K562 (cell line): ENCODE data around the gene ETHE1. TPM values are rescaled to one million over a fixed set of nuclear protein-coding genes. Genes with fewer than 3 reads are reported as not detected.

Experiments
- CCNT2 ChIP-seq: IDR thresholded peaks from 2 replicates; pipeline ENCODE4 v1.6.1; 2011; ENCODE audit warnings: borderline replicate concordance, low read depth, mild to moderate bottlenecking, moderate library complexity, mixed read lengths, low read length; ENCODE audit not compliant: insufficient read length; ENCODE audit errors: extremely low read depth
- HCFC1 ChIP-seq: IDR thresholded peaks from 2 replicates; pipeline ENCODE4 v1.6.1; 2012; ENCODE audit warnings: low read depth, low read length, improper control_type of control experiment
- JUND ChIP-seq, 2 experiments: IDR thresholded peaks; 2 replicates in 1 of 2; 3 replicates in 1 of 2; pipeline ENCODE4 v1.6.1; 2011; ENCODE audit warnings: borderline replicate concordance in 2 of 2, low read depth in 2 of 2, low read length in 2 of 2, improper control_type of control experiment in 1 of 2, missing biosample characterization in 1 of 2, missing genetic modification characterization in 1 of 2, missing genetic modification reagents in 1 of 2
- NFIC ChIP-seq: fragments of 450-650 bp; IDR thresholded peaks from 2 replicates; pipeline ENCODE4 v1.6.1; 2017; ENCODE audit warnings: mild to moderate bottlenecking, inconsistent platforms
- RAD21 ChIP-seq, 2 experiments: fragments of 250-450 bp in 1 of 2; fragments of 450-650 bp in 1 of 2; sonication (Bioruptor Pico) in 1 of 2; formaldehyde crosslinking in 1 of 2; IDR thresholded peaks in 1 of 2; conservative IDR thresholded peaks in 1 of 2; 2 replicates each; pipeline versions ENCODE4 v1.4.0 to v1.8.0; 2020 to 2022; ENCODE audit warnings: mild to moderate bottlenecking in 2 of 2, moderate library complexity in 1 of 2
- ZNF3 ChIP-seq: fragments of 250-450 bp; sonication (Bioruptor Pico); IDR thresholded peaks from 2 replicates; pipeline ENCODE4 v1.5.0; 2021; ENCODE audit warnings: mild to moderate bottlenecking, moderate library complexity
- polyA plus RNA-seq, 8 experiments: library from polyadenylated mRNA; depleted of rRNA in 4 of 8; stranded (reverse) in 5 of 8; unstranded in 3 of 8; fragments of >200 nt; fragmentation: Nextera tagmentation in 2 of 8; fragmentation: Illumina TruSeq in 1 of 8; extraction: Ambion mirVana in 2 of 8; extraction: Trizol in 1 of 8; gene quantifications; 2 replicates each; pipeline versions ENCODE4 v1.2.1 to v1.2.3, GENCODE V29; 2011 to 2014; ENCODE audit warnings: inconsistent platforms in 1 of 8, missing spikeins in 1 of 8
- total RNA-seq, 7 experiments: library from RNA; depleted of rRNA in 6 of 7; stranded (reverse); fragments of >200 nt in 6 of 7; fragmentation: Illumina TruSeq in 2 of 7; extraction: Trizol in 2 of 7; gene quantifications; 2 replicates each; pipeline versions ENCODE4 v1.2.1 to v1.2.3, GENCODE V29; 2011 to 2021; ENCODE audit warnings: low replicate concordance in 1 of 7
- TF ChIP-seq, protein P1 (sequence below): IDR thresholded peaks from 3 replicates; pipeline ENCODE4 v1.6.1; 2011; ENCODE audit warnings: borderline replicate concordance, mild to moderate bottlenecking, moderate library complexity; ENCODE audit not compliant: insufficient read length; ENCODE audit errors: extremely low read depth

The ETHE1 gene
- total and polyA plus RNA-seq, 9 of the 15 experiments (the other 6 are each of a cell fraction or from before 2014, with no cell fraction given): 2.9 to 21.0 (median 10.2) TPM

DNA sequence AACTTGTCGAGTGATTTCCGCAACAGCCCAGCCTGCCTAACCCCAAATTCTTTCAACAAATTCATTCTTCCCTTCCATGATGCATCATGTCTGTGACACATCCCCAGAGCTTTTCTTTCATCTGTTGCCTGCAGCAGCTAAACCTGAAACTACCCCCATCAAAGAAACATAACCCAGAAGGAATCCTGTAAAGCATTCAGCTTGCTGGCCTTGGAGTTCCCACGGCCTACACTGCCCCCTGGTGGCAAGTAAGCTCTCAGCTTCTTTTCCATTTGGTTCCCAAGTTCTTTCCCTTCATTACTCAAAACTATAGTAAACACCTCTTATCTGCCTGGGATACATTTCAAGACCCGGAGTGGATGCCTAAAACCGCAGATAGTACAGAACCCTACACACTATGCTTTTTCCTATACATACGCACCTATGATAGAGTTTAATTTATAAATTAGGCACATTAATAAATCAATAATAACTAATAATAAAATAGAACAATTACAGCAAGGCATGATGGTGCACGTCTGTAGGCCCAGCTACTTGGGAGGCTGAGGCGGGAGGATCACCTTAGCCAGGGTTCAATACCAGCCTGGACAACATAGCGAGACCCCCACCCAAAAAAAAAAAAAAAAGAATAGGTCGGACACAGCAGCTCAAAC is 7.4 kb downstream of the ETHE1 start (continued):
- TF ChIP-seq, protein P1, sequence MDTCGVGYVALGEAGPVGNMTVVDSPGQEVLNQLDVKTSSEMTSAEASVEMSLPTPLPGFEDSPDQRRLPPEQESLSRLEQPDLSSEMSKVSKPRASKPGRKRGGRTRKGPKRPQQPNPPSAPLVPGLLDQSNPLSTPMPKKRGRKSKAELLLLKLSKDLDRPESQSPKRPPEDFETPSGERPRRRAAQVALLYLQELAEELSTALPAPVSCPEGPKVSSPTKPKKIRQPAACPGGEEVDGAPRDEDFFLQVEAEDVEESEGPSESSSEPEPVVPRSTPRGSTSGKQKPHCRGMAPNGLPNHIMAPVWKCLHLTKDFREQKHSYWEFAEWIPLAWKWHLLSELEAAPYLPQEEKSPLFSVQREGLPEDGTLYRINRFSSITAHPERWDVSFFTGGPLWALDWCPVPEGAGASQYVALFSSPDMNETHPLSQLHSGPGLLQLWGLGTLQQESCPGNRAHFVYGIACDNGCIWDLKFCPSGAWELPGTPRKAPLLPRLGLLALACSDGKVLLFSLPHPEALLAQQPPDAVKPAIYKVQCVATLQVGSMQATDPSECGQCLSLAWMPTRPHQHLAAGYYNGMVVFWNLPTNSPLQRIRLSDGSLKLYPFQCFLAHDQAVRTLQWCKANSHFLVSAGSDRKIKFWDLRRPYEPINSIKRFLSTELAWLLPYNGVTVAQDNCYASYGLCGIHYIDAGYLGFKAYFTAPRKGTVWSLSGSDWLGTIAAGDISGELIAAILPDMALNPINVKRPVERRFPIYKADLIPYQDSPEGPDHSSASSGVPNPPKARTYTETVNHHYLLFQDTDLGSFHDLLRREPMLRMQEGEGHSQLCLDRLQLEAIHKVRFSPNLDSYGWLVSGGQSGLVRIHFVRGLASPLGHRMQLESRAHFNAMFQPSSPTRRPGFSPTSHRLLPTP: no peak
- TF ChIP-seq RAD21 (CRISPR knock-in tag; conservative IDR thresholded peaks at IDR 0.05 in 1 of 2, IDR thresholded peaks at IDR 0.05 in 1 of 2) (peak; percentile 91 to 97), CCNT2 (no peak), HCFC1 (no peak), NFIC (no peak), ZNF3 (no peak), JUND (IDR thresholded peaks at IDR 0.05; ENCODE audit: borderline replicate concordance, low read depth, low read length) (peak; percentile 43; the same call in 1 of the 2 replicates), JUND (tag; IDR thresholded peaks at IDR 0.05; ENCODE audit: borderline replicate concordance, low read depth, low read length) (no peak; the same call in 2 of the 3 replicates)
- TF ChIP-seq, all 486 proteins: peak for 24
